GM12878 (cell line): ENCODE measurements around the gene CYTIP.

Experiments
- CBX5 ChIP-seq: sonication (generic); IDR thresholded peaks from 2 replicates; pipeline ENCODE4 v1.6.1; 2016; ENCODE audit warnings: low read depth, moderate library complexity, mild to moderate bottlenecking, inconsistent platforms
- CTCF ChIP-seq, 3 experiments: IDR thresholded peaks in 2 of 3; conservative IDR thresholded peaks in 1 of 3; 2 replicates each; pipeline ENCODE4 v1.5.1; 2011; ENCODE audit warnings: low read depth in 3 of 3, low read length in 3 of 3, mild to moderate bottlenecking in 3 of 3, control low read depth in 2 of 3, moderate library complexity in 2 of 3, inconsistent platforms in 1 of 3, mixed read lengths in 1 of 3; ENCODE audit not compliant: control insufficient read depth in 2 of 3, insufficient read depth in 1 of 3; ENCODE audit errors: extremely low read depth in 1 of 3
- E2F4 ChIP-seq: IDR thresholded peaks from 2 replicates; pipeline ENCODE4 v1.6.1; 2012; ENCODE audit warnings: low read depth, low read length, improper control_type of control experiment
- MAX ChIP-seq: IDR thresholded peaks from 2 replicates; pipeline ENCODE4 v1.6.1; 2012; ENCODE audit warnings: low read depth, low read length, improper control_type of control experiment
- POLR2AphosphoS5 ChIP-seq: IDR thresholded peaks from 2 replicates; pipeline ENCODE4 v1.6.1; 2011; ENCODE audit warnings: mild to moderate bottlenecking, low read length, inconsistent platforms
- SP1 ChIP-seq: IDR thresholded peaks from one replicate; pipeline ENCODE4 v1.6.1; 2011; ENCODE audit warnings: low read depth, low read length

- TF ChIP-seq CTCF (IDR thresholded peaks at IDR 0.05 in 2 of 3, conservative IDR thresholded peaks at IDR 0.05 in 1 of 3; ENCODE audit: control insufficient read depth in 2 of 3, extremely low read depth in 1 of 3, insufficient read depth in 1 of 3, low read depth in 3 of 3, low read length in 3 of 3) (no peak), E2F4 (no peak), MAX (no peak), POLR2AphosphoS5 (no peak), CBX5 (no peak), SP1 (no peak)
Observed at GRCh38 chr2:157421964-157422363, 21.9 kb downstream of the CYTIP start.
